H9 (cell line): ENCODE measurements around the gene PPIL6. TPM values are rescaled to one million over a fixed set of nuclear protein-coding genes. Genes with fewer than 3 reads are reported as not detected.

Source experiments
- DNase-seq: peaks from one replicate; pipeline ENCODE4 v3.0.0-alpha.2; 2017
- H2AFZ ChIP-seq: one replicate; pipeline ENCODE4 v1.6.1; 2013; ENCODE audit warnings: mild to moderate bottlenecking, low read length, control low read depth, moderate library complexity
- H2AK5ac ChIP-seq: 2 replicates; pipeline ENCODE4 v1.6.1; 2013; ENCODE audit warnings: low read length, control low read depth, mixed read lengths; ENCODE audit not compliant: insufficient read length
- H2BK120ac ChIP-seq: one replicate; pipeline ENCODE4 v1.6.1; 2013; ENCODE audit warnings: low read depth, mild to moderate bottlenecking, low read length, control low read depth, inconsistent platforms; ENCODE audit not compliant: poor library complexity, severe bottlenecking
- H2BK12ac ChIP-seq: 2 replicates; pipeline ENCODE4 v1.6.1; 2013; ENCODE audit warnings: low read length, control low read depth, mixed read lengths, low read depth; ENCODE audit not compliant: insufficient read length
- H2BK15ac ChIP-seq: 2 replicates; pipeline ENCODE4 v1.6.1; 2013; ENCODE audit warnings: low read depth, low read length, control low read depth
- H2BK20ac ChIP-seq: one replicate; pipeline ENCODE4 v1.6.1; 2013; ENCODE audit warnings: low read depth, mild to moderate bottlenecking, low read length, control low read depth, inconsistent platforms; ENCODE audit not compliant: poor library complexity, severe bottlenecking
- H2BK5ac ChIP-seq: 2 replicates; pipeline ENCODE4 v1.6.1; 2013; ENCODE audit warnings: low read length, control low read depth, mixed read lengths; ENCODE audit not compliant: insufficient read length
- H3K14ac ChIP-seq: 2 replicates; pipeline ENCODE4 v1.6.1; 2013; ENCODE audit warnings: low read length, control low read depth; ENCODE audit not compliant: insufficient read depth
- H3K18ac ChIP-seq: 2 replicates; pipeline ENCODE4 v1.6.1; 2013; ENCODE audit warnings: low read depth, mild to moderate bottlenecking, mixed read lengths, low read length, control low read depth; ENCODE audit not compliant: insufficient read length
- H3K23ac ChIP-seq: 2 replicates; pipeline ENCODE4 v1.6.1; 2013; ENCODE audit warnings: low read length, control low read depth, mixed read lengths, low read depth; ENCODE audit not compliant: insufficient read length
- H3K23me2 ChIP-seq: 2 replicates; pipeline ENCODE4 v1.6.1; 2013; ENCODE audit warnings: low read depth, mild to moderate bottlenecking, mixed read lengths, low read length, control low read depth; ENCODE audit not compliant: insufficient read length, poor library complexity, severe bottlenecking
- H3K27ac ChIP-seq: 2 replicates; pipeline ENCODE4 v1.5.1; 2013; ENCODE audit warnings: low read length, control low read depth, mixed read lengths, low read depth; ENCODE audit not compliant: insufficient read length
- H3K27me3 ChIP-seq: 2 replicates; pipeline ENCODE4 v1.6.1; 2013; ENCODE audit warnings: low read length, control low read depth, inconsistent platforms; ENCODE audit not compliant: insufficient read depth
- H3K4ac ChIP-seq: 2 replicates; pipeline ENCODE4 v1.6.1; 2013; ENCODE audit warnings: low read depth, mild to moderate bottlenecking, control low read depth, inconsistent platforms, low read length, moderate library complexity
- H3K4me1 ChIP-seq: 2 replicates; pipeline ENCODE4 v1.6.1; 2013; ENCODE audit warnings: low read length, control low read depth, inconsistent platforms; ENCODE audit not compliant: insufficient read depth
- H3K4me2 ChIP-seq: 2 replicates; pipeline ENCODE4 v1.6.1; 2013; ENCODE audit warnings: low read length, control low read depth, mixed read lengths; ENCODE audit not compliant: insufficient read length, insufficient read depth
- H3K56ac ChIP-seq: 2 replicates; pipeline ENCODE4 v1.6.1; 2013; ENCODE audit warnings: low read depth, mild to moderate bottlenecking, mixed read lengths, low read length, control low read depth; ENCODE audit not compliant: insufficient read length
- H3K79me1 ChIP-seq: 2 replicates; pipeline ENCODE4 v1.6.1; 2013; ENCODE audit warnings: low read depth, mild to moderate bottlenecking, moderate library complexity, low read length, control low read depth, inconsistent platforms; ENCODE audit not compliant: insufficient read depth, poor library complexity, severe bottlenecking
- H3K79me2 ChIP-seq: 2 replicates; pipeline ENCODE4 v1.6.1; 2013; ENCODE audit warnings: low read length, control low read depth, inconsistent platforms; ENCODE audit not compliant: insufficient read depth
- H3K9ac ChIP-seq: 2 replicates; pipeline ENCODE4 v1.6.1; 2013; ENCODE audit warnings: low read length, control low read depth, mixed read lengths; ENCODE audit not compliant: insufficient read length; ENCODE audit errors: extremely low read depth
- H3K9me3 ChIP-seq: one replicate; pipeline ENCODE4 v1.6.1; 2013; ENCODE audit warnings: low read depth, low read length, inconsistent platforms; ENCODE audit not compliant: control insufficient read depth
- H3T11ph ChIP-seq: one replicate; pipeline ENCODE4 v1.6.1; 2013; ENCODE audit warnings: mild to moderate bottlenecking, low read length, control low read depth, inconsistent platforms
- H4K20me1 ChIP-seq: one replicate; pipeline ENCODE4 v1.6.1; 2013; ENCODE audit not compliant: control insufficient read depth, insufficient read length, insufficient read depth
- H4K5ac ChIP-seq: 2 replicates; pipeline ENCODE4 v1.6.1; 2013; ENCODE audit warnings: low read depth, mild to moderate bottlenecking, mixed read lengths, low read length, control low read depth; ENCODE audit not compliant: insufficient read length
- H4K8ac ChIP-seq: replicated peaks from 2 replicates; pipeline ENCODE4 v1.6.1; 2013; ENCODE audit warnings: low read length, control low read depth, mixed read lengths, low read depth; ENCODE audit not compliant: insufficient read length
- H4K91ac ChIP-seq: 2 replicates; pipeline ENCODE4 v1.6.1; 2013; ENCODE audit warnings: low read depth, mild to moderate bottlenecking, moderate library complexity, mixed read lengths, low read length, control low read depth; ENCODE audit not compliant: insufficient read length
- H3K27ac Mint-ChIP-seq, 3 experiments: 2 replicates in 2 of 3; 3 replicates in 1 of 3; pipeline ENCODE4 v1.8.0; 2020 to 2021; ENCODE audit warnings: mixed read lengths in 3 of 3, mild to moderate bottlenecking in 1 of 3, moderate library complexity in 1 of 3
- H3K27me3 Mint-ChIP-seq: 2 replicates; pipeline ENCODE4 v1.8.0; 2021; ENCODE audit warnings: low read depth, mild to moderate bottlenecking, moderate library complexity, mixed read lengths
- H3K36me3 Mint-ChIP-seq, 3 experiments: 2 replicates in 2 of 3; 3 replicates in 1 of 3; pipeline ENCODE4 v1.8.0; 2020 to 2021; ENCODE audit warnings: low read depth in 3 of 3, mixed read lengths in 3 of 3; ENCODE audit not compliant: insufficient read depth in 1 of 3
- H3K4me1 Mint-ChIP-seq, 2 experiments: 2 replicates each; pipeline ENCODE4 v1.8.0; 2020; ENCODE audit warnings: mixed read lengths in 2 of 2
- H3K4me3 Mint-ChIP-seq, 2 experiments: 2 replicates in 1 of 2; 3 replicates in 1 of 2; pipeline ENCODE4 v1.8.0; 2020 to 2021; ENCODE audit warnings: mild to moderate bottlenecking in 2 of 2, mixed read lengths in 2 of 2, moderate library complexity in 1 of 2
- H3K9me3 Mint-ChIP-seq, 2 experiments: 2 replicates in 1 of 2; 3 replicates in 1 of 2; pipeline ENCODE4 v1.8.0; 2020; ENCODE audit warnings: mild to moderate bottlenecking in 2 of 2, mixed read lengths in 2 of 2, moderate library complexity in 1 of 2
- CTCF ChIP-seq: fragments of 200-600 bp; sonication (generic); conservative IDR thresholded peaks from 3 replicates; pipeline ENCODE4 v1.8.0; 2021; ENCODE audit warnings: antibody characterized with exemption, mild to moderate bottlenecking
- WGBS: extraction: QIAGEN DNeasy Blood & Tissue Kit; methylation state at CpG from one replicate; pipeline ENCODE4 v1.1.7; 2013; ENCODE audit warnings: missing lambda C conversion rate, low lambda C conversion rate, mixed read lengths; ENCODE audit not compliant: insufficient read length; ENCODE audit errors: extremely low coverage; 5-methylcytosine and 5-hydroxymethylcytosine counted together
- total RNA-seq: library from RNA; stranded (reverse); gene quantifications from 2 replicates; pipeline ENCODE4 v1.2.1, GENCODE V29; 2021

The PPIL6 gene
- total RNA-seq, 1 experiment from 2014 or later = 1.0 TPM

- Histone ChIP-seq H4K5ac (no peak overlapping the region), H3K4ac (no peak overlapping the region), H4K8ac (no peak overlapping the region), H3K14ac (no peak overlapping the region), H3K18ac (no peak overlapping the region), H3K23ac (no peak overlapping the region), H2BK12ac (no peak overlapping the region), H2BK15ac (no peak overlapping the region), H3K9me3 (no peaks in the 10 kb centered on the region), H3K56ac (no peak overlapping the region), H2AK5ac (no peak overlapping the region), H2BK120ac (no peak overlapping the region), H3K27ac (no peak overlapping the region), H3K9ac (no peak overlapping the region), H3K79me2 (peaks cover 25% of the 10 kb centered on the region; the same call in 1 of the 2 replicates), H2BK5ac (no peak overlapping the region), H3T11ph (no peak overlapping the region), H2AFZ (no peak overlapping the region), H3K4me2 (peak overlapping the region; percentile 89), H3K79me1 (peaks cover 2% of the 10 kb centered on the region), H4K91ac (no peak overlapping the region), H2BK20ac (no peak overlapping the region), H3K27me3 (no peaks in the 10 kb centered on the region), H3K23me2 (peaks cover 4% of the 10 kb centered on the region), H4K20me1 (no peaks in the 10 kb centered on the region), H3K4me1 (peaks cover 12% of the 10 kb centered on the region; the same call in 1 of the 2 replicates)
- Mint-ChIP-seq H3K4me3 (peak overlapping the region; percentile 60 to 76; a peak in 4 of 5 replicates), H3K36me3 (peaks cover 15 to 29% (median 27%) of the 10 kb centered on the region in 3 experiments), H3K27ac (no peak overlapping the region), H3K4me1 (peaks cover 39 to 42% of the 10 kb centered on the region in 2 experiments), H3K27me3 (peaks cover 3% of the 10 kb centered on the region; the same call in 1 of the 2 replicates), H3K9me3 (no peaks in the 10 kb centered on the region)
- TF ChIP-seq CTCF = no peak
- DNase-seq = no peak
- no CpG with 5 or more reads among the region's 3 CpGs for WGBS
Measured at GRCh38 chr6:109484122-109484521, 43.7 kb upstream of the PPIL6 start.
